Kidney (tissue), 14 donors: Measurements from ENCODE around the gene DUSP14. TPM values are rescaled to one million over a fixed set of nuclear protein-coding genes. Genes with fewer than 3 reads are reported as not detected.

ENCODE experiments used
- DNase-seq, 5 donors: peaks; one replicate each; pipeline ENCODE4 v3.0.0-alpha.2; 2013 to 2020
- FAIRE-seq: peaks from 2 replicates; lab custom pipeline; 2012; peaks lifted over from hg19 to GRCh38; lab: Jason Lieb, UNC
- H3K27ac ChIP-seq, 2 donors: one replicate each; pipeline ENCODE4 v1.7.0; 2013; ENCODE audit warnings: low read depth in 2 of 2, low read length in 2 of 2, inconsistent platforms in 1 of 2
- H3K27me3 ChIP-seq: one replicate; pipeline ENCODE4 v1.7.1; 2013; ENCODE audit warnings: low read length, inconsistent platforms; ENCODE audit not compliant: control insufficient read depth, insufficient read depth
- H3K36me3 ChIP-seq, 3 donors: one replicate each; pipeline versions ENCODE4 v1.7.0 to v1.7.1; 2013; ENCODE audit warnings: low read length in 3 of 3, control low read depth in 1 of 3, inconsistent platforms in 1 of 3; ENCODE audit not compliant: insufficient read depth in 3 of 3, control insufficient read depth in 2 of 3
- H3K4me1 ChIP-seq, 3 donors: one replicate each; pipeline versions ENCODE4 v1.7.0 to v1.7.1; 2013; ENCODE audit warnings: low read length in 3 of 3, inconsistent platforms in 1 of 3, low read depth in 1 of 3; ENCODE audit not compliant: control insufficient read depth in 2 of 3, insufficient read depth in 2 of 3
- H3K4me3 ChIP-seq, 3 donors: one replicate each; pipeline versions ENCODE4 v1.7.0 to v1.8.1; 2013; ENCODE audit warnings: low read length in 3 of 3, control low read depth in 1 of 3, inconsistent platforms in 1 of 3
- H3K9ac ChIP-seq, 3 donors: one replicate each; pipeline versions ENCODE4 v1.7.0 to v1.7.1; 2013; ENCODE audit warnings: low read length in 3 of 3, control low read depth in 1 of 3, inconsistent platforms in 1 of 3
- H3K9me3 ChIP-seq, 3 donors: one replicate each; pipeline versions ENCODE4 v1.7.0 to v1.7.1; 2013; ENCODE audit warnings: low read length in 3 of 3, control low read depth in 1 of 3, inconsistent platforms in 1 of 3; ENCODE audit not compliant: control insufficient read depth in 2 of 3, insufficient read depth in 1 of 3
- CTCF ChIP-seq: IDR thresholded peaks from 3 replicates; pipeline ENCODE4 v1.5.1; 2012; ENCODE audit warnings: mild to moderate bottlenecking, moderate library complexity, borderline replicate concordance; ENCODE audit not compliant: insufficient read depth; ENCODE audit errors: extremely low read depth
- intact Hi-C: fragments of 100-400 bp; cut with DNase I; formaldehyde crosslinking; loops from one replicate; pipeline ENCODE4 v1.11.1; 2022
- polyA plus RNA-seq: library from polyadenylated mRNA; stranded (reverse); fragments of 350-450 nt; fragmentation: Illumina TruSeq; extraction: RNeasy Lipid Tissue Mini Kit (QIAGEN cat#74804); gene quantifications from one replicate; pipeline ENCODE4 v1.2.3, GENCODE V29; 2014; ENCODE audit warnings: low read depth, low replicate concordance; ENCODE audit not compliant: insufficient read depth
- total RNA-seq: library from RNA; stranded (reverse); fragmentation: NEBNext Ultra II Directional; extraction: Animal tissue kit (Norgen Biotek cat#: 25700); gene quantifications from one replicate; pipeline ENCODE4 v1.2.1, GENCODE V29; 2021
- donor health status: control.
- donor health status: control.
- donor health status: control.
- donor health status: control.
- donor health status: control.
- donor health status: DM: yes; HTN: yes; CAD: no.
- donor health status: Normal renal cell carcinoma (clear cell type).

DUSP14 gene
- total and polyA plus RNA-seq, 2 donors from 2014 or later, result 9.7 to 13.4 TPM

GRCh38 chr17:37494971-37495370 is 5.3 kb downstream of the DUSP14 start:
- DNase-seq, result peak in 2 of 5 donors; percentile 26 to 34
- H3K4me3 ChIP-seq, result no peak overlapping the region
- no peak overlapping the region for H3K9ac ChIP-seq
- no peak for TF ChIP-seq CTCF
- no peaks in the 10 kb centered on the region for H3K36me3 ChIP-seq
- H3K27me3 ChIP-seq, result no peaks in the 10 kb centered on the region
- no peak for FAIRE-seq
- peaks cover 0 to 8% (median 5%) of the 10 kb centered on the region in 3 donors for H3K4me1 ChIP-seq
- no peaks in the 10 kb centered on the region for H3K9me3 ChIP-seq
- H3K27ac ChIP-seq, result no peak overlapping the region
- intact Hi-C loops, result no loop called here

- no peak overlapping the region for H3K27ac ChIP-seq
- no peaks in the 10 kb centered on the region for H3K36me3 ChIP-seq
- FAIRE-seq (no peak), DNase-seq (no peak)
- H3K9ac ChIP-seq, result no peak overlapping the region
- no peaks in the 10 kb centered on the region for H3K4me1 ChIP-seq
- intact Hi-C loops, result no loop called here
- H3K27me3 ChIP-seq, result no peaks in the 10 kb centered on the region
- no peaks in the 10 kb centered on the region for H3K9me3 ChIP-seq
- H3K4me3 ChIP-seq, result no peak overlapping the region
- TF ChIP-seq CTCF, result no peak
Measured at GRCh38 chr17:37500378-37500777, 10.7 kb downstream of the DUSP14 start.

- no peak for FAIRE-seq
Measured at GRCh38 chr17:37502009-37502936, 12.6 kb downstream of the DUSP14 start.

More at GRCh38 chr17:37502009-37502936, 12.6 kb downstream of the DUSP14 start:
- Histone ChIP-seq H3K9ac (no peak overlapping the region), H3K27ac (no peak overlapping the region), H3K36me3 (no peaks in the 10 kb centered on the region), H3K27me3 (no peaks in the 10 kb centered on the region), H3K4me3 (no peak overlapping the region), H3K9me3 (no peaks in the 10 kb centered on the region), H3K4me1 (peaks cover 0 to 4% (median 0%) of the 10 kb centered on the region in 3 donors)
- intact Hi-C loops, result no loop called here
- DNase-seq, result no peak
- TF ChIP-seq CTCF, result no peak
